Liver (tissue), 3 donors: ENCODE results near the gene SLX1B.
"Not testable (repeated sequence)": the region's sequence is repeated elsewhere in the genome, so short reads cannot be mapped to it uniquely, and the experiment has no call there.

ENCODE experiments used
- CTCF ChIP-seq: fragments of 150-350 bp; IDR thresholded peaks from 2 replicates; pipeline ENCODE4 v1.5.1; 2017; ENCODE audit warnings: improper control_type of control experiment, low read depth, low read length; ENCODE audit not compliant: missing input control
- FOXA2 ChIP-seq: IDR thresholded peaks from 2 replicates; pipeline ENCODE4 v1.6.1; 2016; ENCODE audit warnings: antibody characterized with exemption
- GABPA ChIP-seq, 2 donors: IDR thresholded peaks in 1 of 2; conservative IDR thresholded peaks in 1 of 2; 2 replicates each; pipeline ENCODE4 v1.6.1; 2016; ENCODE audit warnings: antibody characterized with exemption in 2 of 2, mild to moderate bottlenecking in 1 of 2, moderate library complexity in 1 of 2
- MAX ChIP-seq: IDR thresholded peaks from 2 replicates; pipeline ENCODE4 v1.6.1; 2016; ENCODE audit warnings: antibody characterized with exemption
- YY1 ChIP-seq: IDR thresholded peaks from 2 replicates; pipeline ENCODE4 v1.6.1; 2016; ENCODE audit warnings: antibody characterized with exemption, mild to moderate bottlenecking
- donor health status: healthy.
- donor health status: healthy.

- TF ChIP-seq CTCF; GABPA (IDR thresholded peaks at IDR 0.05 in 1 of 2, conservative IDR thresholded peaks at IDR 0.05 in 1 of 2); YY1; MAX; FOXA2: not testable (repeated sequence)
Measured at GRCh38 chr16:29506308-29506707, 52.0 kb downstream of the SLX1B start, which contains the start of gene NPIPB12.
